ENCODE results near the gene FHIT.

Gene FHIT

GRCh38 chr3:59708202-59708601, 1543.0 kb downstream of the FHIT start:
- Histone ChIP-seq H3K9me3 (ENCODE audit: control insufficient read depth, insufficient read depth, low read depth, low read length) (peaks cover 4% of the 10 kb centered on the region), H3K27ac (ENCODE audit: low read depth, low read length) (no peak overlapping the region), H3K4me3 (ENCODE audit: low read depth, low read length) (no peak overlapping the region), H3K4me1 (ENCODE audit: control insufficient read depth, insufficient read depth, low read length) (no peaks in the 10 kb centered on the region), H3K27me3 (ENCODE audit: control insufficient read depth, insufficient read depth, low read length) (no peaks in the 10 kb centered on the region), H3K9ac (ENCODE audit: low read length) (no peak overlapping the region), H3K36me3 (ENCODE audit: control insufficient read depth, insufficient read depth, low read length) (no peaks in the 10 kb centered on the region)

- no peaks in the 10 kb centered on the region for H3K36me3 ChIP-seq (ENCODE audit: control insufficient read depth, insufficient read depth, low read length)
- H3K27ac ChIP-seq (ENCODE audit: low read depth, low read length): no peak overlapping the region
- no peaks in the 10 kb centered on the region for H3K27me3 ChIP-seq (ENCODE audit: control insufficient read depth, insufficient read depth, low read length)
- no peaks in the 10 kb centered on the region for H3K9me3 ChIP-seq (ENCODE audit: control insufficient read depth, insufficient read depth, low read depth, low read length)
- H3K4me3 ChIP-seq (ENCODE audit: low read depth, low read length): no peak overlapping the region
- no peaks in the 10 kb centered on the region for H3K4me1 ChIP-seq (ENCODE audit: control insufficient read depth, insufficient read depth, low read length)
- no peak overlapping the region for H3K9ac ChIP-seq (ENCODE audit: low read length)
Observed at GRCh38 chr3:59704292-59704691, 1547.0 kb downstream of the FHIT start.

GRCh38 chr3:59699648-59700320, 1551.5 kb downstream of the FHIT start:
- Histone ChIP-seq H3K27me3 (ENCODE audit: control insufficient read depth, insufficient read depth, low read length) (no peaks in the 10 kb centered on the region), H3K36me3 (ENCODE audit: control insufficient read depth, insufficient read depth, low read length) (no peaks in the 10 kb centered on the region), H3K4me3 (ENCODE audit: low read depth, low read length) (no peak overlapping the region), H3K9ac (ENCODE audit: low read length) (no peak overlapping the region), H3K9me3 (ENCODE audit: control insufficient read depth, insufficient read depth, low read depth, low read length) (peaks cover 8% of the 10 kb centered on the region; the same call in 1 of the 2 replicates), H3K4me1 (ENCODE audit: control insufficient read depth, insufficient read depth, low read length) (no peaks in the 10 kb centered on the region), H3K27ac (ENCODE audit: low read depth, low read length) (no peak overlapping the region)
